GM23338 (cell line): ENCODE data around the gene AQP9. TPM values are rescaled to one million over a fixed set of nuclear protein-coding genes. Genes with fewer than 3 reads are reported as not detected.
"Not testable (repeated sequence)": the region's sequence is repeated elsewhere in the genome, so short reads cannot be mapped to it uniquely, and the experiment has no call there.

Experiments used
- ATAC-seq: fragments of 200-7000 bp; cut with Tn5 transposase; 3 replicates; pipeline ENCODE4 v1.9.1; 2020
- DNase-seq: peaks from one replicate; pipeline ENCODE4 v3.0.0-alpha.2; 2015; ENCODE audit warnings: low spot score
- H2AFZ ChIP-seq: fragments of 200-600 bp; sonication (generic); 2 replicates; pipeline ENCODE4 v1.8.0; 2016; ENCODE audit warnings: antibody characterized with exemption, mild to moderate bottlenecking, moderate library complexity
- H3F3A ChIP-seq: fragments of 200-600 bp; sonication (generic); replicated peaks from 2 replicates; pipeline ENCODE4 v1.8.0; 2017; ENCODE audit warnings: antibody characterized with exemption, mixed run types, low read depth
- H3K27ac ChIP-seq: fragments of 200-600 bp; sonication (generic); 2 replicates; pipeline ENCODE4 v1.6.1; 2016; ENCODE audit warnings: low read depth
- H3K27me3 ChIP-seq: fragments of 200-600 bp; sonication (generic); 2 replicates; pipeline ENCODE4 v1.8.0; 2016; ENCODE audit warnings: mild to moderate bottlenecking, mixed run types, moderate library complexity; ENCODE audit not compliant: insufficient read depth
- H3K36me3 ChIP-seq: fragments of 200-600 bp; sonication (generic); 2 replicates; pipeline ENCODE4 v1.8.0; 2016; ENCODE audit warnings: mild to moderate bottlenecking; ENCODE audit not compliant: insufficient read depth
- H3K4me1 ChIP-seq: fragments of 200-600 bp; sonication (generic); 2 replicates; pipeline ENCODE4 v1.8.0; 2016; ENCODE audit warnings: mild to moderate bottlenecking, moderate library complexity; ENCODE audit not compliant: insufficient read depth
- H3K4me2 ChIP-seq: fragments of 200-600 bp; sonication (generic); 2 replicates; pipeline ENCODE4 v1.7.1; 2017; ENCODE audit warnings: mixed run types
- H3K4me3 ChIP-seq: fragments of 200-600 bp; sonication (generic); 2 replicates; pipeline ENCODE4 v1.6.1; 2016; ENCODE audit warnings: mixed run types
- H3K79me2 ChIP-seq: fragments of 200-600 bp; sonication (generic); replicated peaks from 2 replicates; pipeline ENCODE4 v1.8.0; 2017; ENCODE audit warnings: mild to moderate bottlenecking; ENCODE audit not compliant: insufficient read depth
- H3K9me2 ChIP-seq: fragments of 200-600 bp; sonication (generic); 2 replicates; pipeline ENCODE4 v1.8.0; 2017; ENCODE audit not compliant: insufficient read depth
- H4K20me1 ChIP-seq: fragments of 200-600 bp; sonication (generic); replicated peaks from 2 replicates; pipeline ENCODE4 v1.8.0; 2017; ENCODE audit warnings: mild to moderate bottlenecking; ENCODE audit not compliant: insufficient read depth
- H3K27ac Mint-ChIP-seq: 2 replicates; pipeline ENCODE4 v1.8.0; 2020; ENCODE audit warnings: inconsistent platforms, mild to moderate bottlenecking, moderate library complexity, mixed read lengths
- H3K27me3 Mint-ChIP-seq: 3 replicates; pipeline ENCODE4 v1.8.0; 2022; ENCODE audit warnings: low read depth, mild to moderate bottlenecking, moderate library complexity, mixed read lengths, inconsistent platforms; ENCODE audit not compliant: insufficient read depth, poor library complexity
- H3K36me3 Mint-ChIP-seq: 3 replicates; pipeline ENCODE4 v1.8.0; 2021; ENCODE audit warnings: low read depth, mild to moderate bottlenecking, inconsistent platforms, moderate library complexity, mixed read lengths
- H3K4me1 Mint-ChIP-seq: 3 replicates; pipeline ENCODE4 v1.8.0; 2020; ENCODE audit warnings: mild to moderate bottlenecking, inconsistent platforms, mixed read lengths
- H3K4me3 Mint-ChIP-seq: 3 replicates; pipeline ENCODE4 v1.8.0; 2021; ENCODE audit warnings: moderate library complexity, mild to moderate bottlenecking, inconsistent platforms, mixed read lengths
- H3K9me3 Mint-ChIP-seq: 3 replicates; pipeline ENCODE4 v1.8.0; 2020; ENCODE audit warnings: moderate library complexity, mild to moderate bottlenecking, inconsistent platforms, mixed read lengths
- CTCF ChIP-seq, 2 experiments: fragments of 200-600 bp in 1 of 2; sonication (generic) in 1 of 2; conservative IDR thresholded peaks; 2 replicates each; pipeline versions ENCODE4 v1.5.1 to v1.6.1; 2016 to 2017; ENCODE audit warnings: antibody characterized with exemption in 2 of 2, low read depth in 2 of 2, mild to moderate bottlenecking in 2 of 2, moderate library complexity in 1 of 2
- POLR2AphosphoS5 ChIP-seq: IDR thresholded peaks from 2 replicates; pipeline ENCODE4 v1.6.1; 2016; ENCODE audit warnings: antibody characterized with exemption, low read depth
- REST ChIP-seq: IDR thresholded peaks from one replicate; pipeline ENCODE4 v1.6.1; 2018; ENCODE audit warnings: antibody characterized with exemption; ENCODE audit not compliant: unreplicated experiment
- polyA plus RNA-seq: library from polyadenylated mRNA; unstranded; fragments of >200 nt; fragmentation: Nextera tagmentation; extraction: Ambion mirVana; gene quantifications from 2 replicates; pipeline ENCODE4 v1.2.1, GENCODE V29; 2016
- total RNA-seq: library from RNA; depleted of rRNA; stranded (reverse); fragments of >200 nt; shearing (Covaris generic); gene quantifications from 2 replicates; pipeline ENCODE4 v1.2.3, GENCODE V29; 2014

AQP9 gene
- total and polyA plus RNA-seq, 2 experiments from 2014 or later: not detected

GRCh38 chr15:58113358-58113757, 24.8 kb upstream of the AQP9 start:
- H3K79me2 ChIP-seq, H3K36me3 ChIP-seq, H3K27ac Mint-ChIP-seq, H4K20me1 ChIP-seq, H3K4me1 ChIP-seq, ATAC-seq, H3K27ac ChIP-seq, H2AFZ ChIP-seq, H3K4me3 ChIP-seq, H3K36me3 Mint-ChIP-seq, H3K4me1 Mint-ChIP-seq, H3F3A ChIP-seq, H3K27me3 Mint-ChIP-seq, H3K9me3 Mint-ChIP-seq, DNase-seq, H3K4me2 ChIP-seq, H3K27me3 ChIP-seq, H3K4me3 Mint-ChIP-seq: not testable (repeated sequence)
- H3K9me2 ChIP-seq: peaks cover 13% of the 10 kb centered on the region; the same call in 1 of the 2 replicates

GRCh38 chr15:58114388-58114787, 23.8 kb upstream of the AQP9 start:
- H3K27me3 Mint-ChIP-seq: peaks cover 5% of the 10 kb centered on the region
- no peak overlapping the region for H3K4me3 Mint-ChIP-seq

More at GRCh38 chr15:58114388-58114787, 23.8 kb upstream of the AQP9 start:
- no peak overlapping the region for H3K27ac Mint-ChIP-seq
- Histone ChIP-seq H3K9me2 (peaks cover 10% of the 10 kb centered on the region; the same call in 1 of the 2 replicates), H4K20me1 (no peaks in the 10 kb centered on the region), H3K27me3 (no peaks in the 10 kb centered on the region), H3K27ac (no peak overlapping the region), H3K4me3 (no peak overlapping the region), H3F3A (no peaks in the 10 kb centered on the region), H3K79me2 (no peaks in the 10 kb centered on the region), H3K4me1 (0 out of 2 replicates have a peak, but pooled peaks cover 13% of the 10 kb centered on the region), H3K4me2 (no peak overlapping the region), H3K36me3 (no peaks in the 10 kb centered on the region), H2AFZ (no peak overlapping the region)
- no peak for DNase-seq
- peaks cover 12% of the 10 kb centered on the region for H3K4me1 Mint-ChIP-seq
- ATAC-seq: no peak
- H3K36me3 Mint-ChIP-seq: no peaks in the 10 kb centered on the region
- TF ChIP-seq POLR2AphosphoS5 (no peak), REST (no peak), CTCF (conservative IDR thresholded peaks at IDR 0.05; ENCODE audit: low read depth in 2 of 2) (no peak)
- H3K9me3 Mint-ChIP-seq: no peaks in the 10 kb centered on the region
